Stomach (tissue), 4 donors: Measurements from ENCODE around the gene TRAF7.

ENCODE experiments used
- EP300 ChIP-seq: sonication (generic); formaldehyde crosslinking; IDR thresholded peaks from one replicate; pipeline ENCODE4 v1.6.1; 2017; ENCODE audit warnings: antibody characterized with exemption
- POLR2AphosphoS5 ChIP-seq, 3 donors: sonication (generic); formaldehyde crosslinking; IDR thresholded peaks; one replicate each; pipeline ENCODE4 v1.6.1; 2016; ENCODE audit warnings: antibody characterized with exemption in 3 of 3
- TF ChIP-seq, protein P1 (sequence below), 7 experiments: fragments of 450-650 bp in 4 of 7; fragments of 200-600 bp in 3 of 7; sonication (generic) in 3 of 7; IDR thresholded peaks; one replicate each; pipeline ENCODE4 v1.5.1; 2016 to 2019; ENCODE audit warnings: antibody characterized with exemption in 7 of 7, control low read depth in 2 of 7, mild to moderate bottlenecking in 1 of 7

DNA sequence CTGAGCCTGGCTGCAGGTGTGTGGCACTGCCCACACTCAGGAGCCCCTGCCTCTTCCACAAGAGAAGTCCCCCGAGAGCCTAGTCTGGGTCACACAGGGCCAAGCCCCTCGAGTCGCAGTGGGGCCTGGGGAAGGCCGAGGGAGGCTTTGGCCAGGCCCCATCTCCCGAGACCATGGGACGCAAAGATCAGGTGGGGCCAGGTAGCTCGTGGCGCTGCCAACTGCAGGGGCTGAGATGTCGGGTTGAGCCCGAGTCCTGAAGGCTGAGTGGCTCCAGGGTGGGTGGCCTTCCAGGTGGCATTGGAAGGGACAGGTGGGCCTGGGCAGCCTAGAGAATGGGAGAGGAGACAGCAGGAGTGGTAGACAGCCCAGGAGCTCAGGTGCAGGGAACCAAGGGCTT, 6.3 kb downstream of the TRAF7 start:
- TF ChIP-seq, protein P1, sequence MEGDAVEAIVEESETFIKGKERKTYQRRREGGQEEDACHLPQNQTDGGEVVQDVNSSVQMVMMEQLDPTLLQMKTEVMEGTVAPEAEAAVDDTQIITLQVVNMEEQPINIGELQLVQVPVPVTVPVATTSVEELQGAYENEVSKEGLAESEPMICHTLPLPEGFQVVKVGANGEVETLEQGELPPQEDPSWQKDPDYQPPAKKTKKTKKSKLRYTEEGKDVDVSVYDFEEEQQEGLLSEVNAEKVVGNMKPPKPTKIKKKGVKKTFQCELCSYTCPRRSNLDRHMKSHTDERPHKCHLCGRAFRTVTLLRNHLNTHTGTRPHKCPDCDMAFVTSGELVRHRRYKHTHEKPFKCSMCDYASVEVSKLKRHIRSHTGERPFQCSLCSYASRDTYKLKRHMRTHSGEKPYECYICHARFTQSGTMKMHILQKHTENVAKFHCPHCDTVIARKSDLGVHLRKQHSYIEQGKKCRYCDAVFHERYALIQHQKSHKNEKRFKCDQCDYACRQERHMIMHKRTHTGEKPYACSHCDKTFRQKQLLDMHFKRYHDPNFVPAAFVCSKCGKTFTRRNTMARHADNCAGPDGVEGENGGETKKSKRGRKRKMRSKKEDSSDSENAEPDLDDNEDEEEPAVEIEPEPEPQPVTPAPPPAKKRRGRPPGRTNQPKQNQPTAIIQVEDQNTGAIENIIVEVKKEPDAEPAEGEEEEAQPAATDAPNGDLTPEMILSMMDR (IDR thresholded peaks at IDR 0.05) = no peak
- no peak for TF ChIP-seq POLR2AphosphoS5 (IDR thresholded peaks at IDR 0.05)
- no peak for TF ChIP-seq EP300
